K562 (cell line): ENCODE results near the gene KDM4C. TPM values are rescaled to one million over a fixed set of nuclear protein-coding genes. Genes with fewer than 3 reads are reported as not detected.

Experiments used
- ARID3A ChIP-seq: IDR thresholded peaks from 2 replicates; pipeline ENCODE4 v1.6.1; 2012; ENCODE audit warnings: low read depth, low read length, improper control_type of control experiment, borderline replicate concordance
- ARNT ChIP-seq, 2 experiments: fragments of 450-650 bp; IDR thresholded peaks; 2 replicates each; pipeline ENCODE4 v1.6.1; 2016; ENCODE audit warnings: mild to moderate bottlenecking in 1 of 2
- CC2D1A ChIP-seq: fragments of 450-650 bp; IDR thresholded peaks from 2 replicates; pipeline ENCODE4 v1.6.1; 2017; ENCODE audit warnings: mild to moderate bottlenecking
- CCNT2 ChIP-seq: IDR thresholded peaks from 2 replicates; pipeline ENCODE4 v1.6.1; 2011; ENCODE audit warnings: borderline replicate concordance, low read depth, mild to moderate bottlenecking, moderate library complexity, mixed read lengths, low read length; ENCODE audit not compliant: insufficient read length; ENCODE audit errors: extremely low read depth
- E2F8 ChIP-seq: fragments of 450-650 bp; IDR thresholded peaks from 2 replicates; pipeline ENCODE4 v1.7.1; 2018; ENCODE audit warnings: mild to moderate bottlenecking, low read depth; ENCODE audit not compliant: partially characterized antibody
- FOXP1 ChIP-seq: sonication (generic); formaldehyde crosslinking; IDR thresholded peaks from 2 replicates; pipeline ENCODE4 v1.8.0; 2022; ENCODE audit warnings: mild to moderate bottlenecking, missing genetic modification reagents
- GATAD2B ChIP-seq: fragments of 450-650 bp; IDR thresholded peaks from 2 replicates; pipeline ENCODE4 v1.6.1; 2017; ENCODE audit warnings: mild to moderate bottlenecking, borderline replicate concordance
- ILK ChIP-seq: fragments of 450-650 bp; IDR thresholded peaks from 2 replicates; pipeline ENCODE4 v1.6.1; 2016; ENCODE audit warnings: missing genetic modification characterization, low read depth, mild to moderate bottlenecking, missing compliant biosample characterization, moderate library complexity, borderline replicate concordance
- JUN ChIP-seq, 2 experiments: sonication (generic) in 1 of 2; formaldehyde crosslinking in 1 of 2; IDR thresholded peaks; 2 replicates each; pipeline versions ENCODE4 v1.6.1 to v1.8.0; 2012 to 2022; ENCODE audit warnings: borderline replicate concordance in 2 of 2, mild to moderate bottlenecking in 2 of 2, improper control_type of control experiment in 1 of 2, low read depth in 1 of 2, low read length in 1 of 2, missing genetic modification reagents in 1 of 2
- MED1 ChIP-seq: sonication (generic); formaldehyde crosslinking; IDR thresholded peaks from 2 replicates; pipeline ENCODE4 v1.8.1; 2023; ENCODE audit warnings: missing genetic modification reagents, borderline replicate concordance
- NR2F6 ChIP-seq: fragments of 450-650 bp; formaldehyde crosslinking; IDR thresholded peaks from 2 replicates; pipeline ENCODE4 v1.4.0; 2020; ENCODE audit warnings: mild to moderate bottlenecking
- NUFIP1 ChIP-seq: fragments of 450-650 bp; IDR thresholded peaks from 2 replicates; pipeline ENCODE4 v1.6.1; 2018; ENCODE audit not compliant: partially characterized antibody
- PHF8 ChIP-seq: fragments of 200-600 bp; sonication (generic); IDR thresholded peaks from 2 replicates; pipeline ENCODE4 v1.6.1; 2012; ENCODE audit warnings: mixed run types, mild to moderate bottlenecking, inconsistent platforms, low read length, moderate library complexity, borderline replicate concordance
- SAFB ChIP-seq: fragments of 200-400 bp; formaldehyde crosslinking; IDR thresholded peaks from 2 replicates; pipeline ENCODE4 v1.6.1; 2017; ENCODE audit warnings: low read depth, low read length, borderline replicate concordance
- SAFB2 ChIP-seq: fragments of 200-400 bp; formaldehyde crosslinking; IDR thresholded peaks from 2 replicates; pipeline ENCODE4 v1.6.1; 2018; ENCODE audit warnings: borderline replicate concordance, low read length, low read depth, moderate library complexity; ENCODE audit not compliant: severe bottlenecking
- SRSF7 ChIP-seq: fragments of 200-400 bp; formaldehyde crosslinking; optimal IDR thresholded peaks from 2 replicates; pipeline ENCODE3; 2017; ENCODE audit warnings: mild to moderate bottlenecking, low read depth, low read length
- STAG1 ChIP-seq: sonication (generic); formaldehyde crosslinking; IDR thresholded peaks from 2 replicates; pipeline ENCODE4 v1.5.0; 2020; ENCODE audit warnings: missing genetic modification reagents, borderline replicate concordance
- TCFL5 ChIP-seq: fragments of 250-450 bp; sonication (Bioruptor Pico); conservative IDR thresholded peaks from 2 replicates; pipeline ENCODE4 v1.6.1; 2021; ENCODE audit warnings: mild to moderate bottlenecking, moderate library complexity, matching md5 sums
- XRCC4 ChIP-seq: IDR thresholded peaks from one replicate; pipeline ENCODE4 v1.6.1; 2011; ENCODE audit not compliant: insufficient read depth, insufficient read length; ENCODE audit errors: extremely low read depth
- ZBTB43 ChIP-seq: sonication (generic); formaldehyde crosslinking; IDR thresholded peaks from 2 replicates; pipeline ENCODE4 v1.8.0; 2023; ENCODE audit warnings: mild to moderate bottlenecking, missing genetic modification reagents
- ZNF140 ChIP-seq: fragments of 250-450 bp; sonication (Bioruptor Pico); IDR thresholded peaks from 2 replicates; pipeline ENCODE4 v1.8.0; 2021; ENCODE audit warnings: moderate library complexity, mild to moderate bottlenecking, inconsistent platforms
- ZNF197 ChIP-seq: fragments of 200-800 bp; sonication (Bioruptor generic); IDR thresholded peaks from 2 replicates; pipeline ENCODE4 v1.6.1; 2016; ENCODE audit warnings: low read depth, missing genetic modification characterization, missing compliant biosample characterization
- ZNF212 ChIP-seq: fragments of 450-650 bp; formaldehyde crosslinking; IDR thresholded peaks from 2 replicates; pipeline ENCODE4 v1.4.0; 2020; ENCODE audit warnings: mild to moderate bottlenecking
- ZNF232 ChIP-seq: sonication (generic); formaldehyde crosslinking; IDR thresholded peaks from 2 replicates; pipeline ENCODE4 v1.8.0; 2022; ENCODE audit warnings: mild to moderate bottlenecking, missing genetic modification reagents
- polyA plus RNA-seq, 8 experiments: library from polyadenylated mRNA; depleted of rRNA in 4 of 8; stranded (reverse) in 5 of 8; unstranded in 3 of 8; fragments of >200 nt; fragmentation: Nextera tagmentation in 2 of 8; fragmentation: Illumina TruSeq in 1 of 8; extraction: Ambion mirVana in 2 of 8; extraction: Trizol in 1 of 8; gene quantifications; 2 replicates each; pipeline versions ENCODE4 v1.2.1 to v1.2.3, GENCODE V29; 2011 to 2014; ENCODE audit warnings: inconsistent platforms in 1 of 8, missing spikeins in 1 of 8
- total RNA-seq, 7 experiments: library from RNA; depleted of rRNA in 6 of 7; stranded (reverse); fragments of >200 nt in 6 of 7; fragmentation: Illumina TruSeq in 2 of 7; extraction: Trizol in 2 of 7; gene quantifications; 2 replicates each; pipeline versions ENCODE4 v1.2.1 to v1.2.3, GENCODE V29; 2011 to 2021; ENCODE audit warnings: low replicate concordance in 1 of 7

The KDM4C gene
- total and polyA plus RNA-seq, 9 of the 15 experiments (the other 6 are each of a cell fraction or from before 2014, with no cell fraction given) = 5.4 to 17.0 (median 12.6) TPM

GRCh38 chr9:6931913-6932312, 174.1 kb downstream of the KDM4C start (continued):
- no peak for TF ChIP-seq ZNF140 (CRISPR knock-in tag)
- no peak for TF ChIP-seq CC2D1A
- no peak for TF ChIP-seq STAG1
- TF ChIP-seq XRCC4 = no peak
- no peak for TF ChIP-seq ZNF232 (CRISPR knock-in tag)
- no peak for TF ChIP-seq CCNT2
- TF ChIP-seq ARNT (IDR thresholded peaks at IDR 0.05) = 0 out of 4 replicates have a peak, but pooled peaks of 1 of the 2 experiments have one; percentile 50
- TF ChIP-seq ZNF197 = no peak
- no peak for TF ChIP-seq ZBTB43 (CRISPR knock-in tag)
- TF ChIP-seq MED1 (CRISPR knock-in tag) = no peak
- TF ChIP-seq SRSF7 = no peak
- TF ChIP-seq GATAD2B = no peak
- peak; percentile 63; the same call in 1 of the 2 replicates for TF ChIP-seq ARID3A
- no peak for TF ChIP-seq ILK (tag)
- no peak for TF ChIP-seq SAFB2
- TF ChIP-seq SAFB = no peak
- no peak for TF ChIP-seq TCFL5
- no peak for TF ChIP-seq NR2F6 (CRISPR knock-in tag)
- no peak for TF ChIP-seq PHF8
- TF ChIP-seq E2F8 = no peak
- TF ChIP-seq ZNF212 (CRISPR knock-in tag) = no peak
- no peak for TF ChIP-seq FOXP1 (CRISPR knock-in tag)
- peak; percentile 88 for TF ChIP-seq JUN (IDR thresholded peaks at IDR 0.05; ENCODE audit: borderline replicate concordance, low read depth, low read length)
- TF ChIP-seq JUN (CRISPR knock-in tag; IDR thresholded peaks at IDR 0.05; ENCODE audit: borderline replicate concordance) = 0 out of 2 replicates have a peak, but pooled peaks have one; percentile 32
- no peak for TF ChIP-seq NUFIP1
